ENCODE data around the gene SLC44A1.
A peak's percentile ranks its signal among the peaks of the same experiment; 100 is the strongest.

The SLC44A1 gene

GRCh38 chr9:105341434-105342146 lies 97.1 kb downstream of the SLC44A1 start:
- peak; percentile 24 for DNase-seq

GRCh38 chr9:105342147-105342505 lies 97.7 kb downstream of the SLC44A1 start:
- no peak for DNase-seq

- DNase-seq, result no peak
Measured at GRCh38 chr9:105344283-105344682, 99.8 kb downstream of the SLC44A1 start.

GRCh38 chr9:105345626-105346025 lies 101.2 kb downstream of the SLC44A1 start:
- DNase-seq, result no peak

GRCh38 chr9:105346273-105346672 lies 101.8 kb downstream of the SLC44A1 start:
- DNase-seq, result no peak

- DNase-seq, result no peak
Measured at GRCh38 chr9:105354448-105354847, 110.0 kb downstream of the SLC44A1 start.

- no peak for DNase-seq
Measured at GRCh38 chr9:105355781-105356180, 111.3 kb downstream of the SLC44A1 start.

GRCh38 chr9:105357937-105358336 lies 113.5 kb downstream of the SLC44A1 start:
- no peak for DNase-seq

- no peak for DNase-seq
Measured at GRCh38 chr9:105359892-105360291, 115.4 kb downstream of the SLC44A1 start.

GRCh38 chr9:105360344-105360743 lies 115.9 kb downstream of the SLC44A1 start:
- no peak for DNase-seq

GRCh38 chr9:105361873-105362272 lies 117.4 kb downstream of the SLC44A1 start:
- no peak for DNase-seq

GRCh38 chr9:105362470-105362869 lies 118.0 kb downstream of the SLC44A1 start:
- DNase-seq, result no peak

- no peak for DNase-seq
Measured at GRCh38 chr9:105363837-105364236, 119.4 kb downstream of the SLC44A1 start.

GRCh38 chr9:105369911-105370310 lies 125.5 kb downstream of the SLC44A1 start:
- DNase-seq, result no peak

GRCh38 chr9:105373723-105374122 lies 129.3 kb downstream of the SLC44A1 start:
- no peak for DNase-seq

- no peak for DNase-seq
Measured at GRCh38 chr9:105375323-105375722, 130.9 kb downstream of the SLC44A1 start.

GRCh38 chr9:105376893-105377292 lies 132.4 kb downstream of the SLC44A1 start:
- DNase-seq, result no peak

- peak; percentile 64 for DNase-seq
Measured at GRCh38 chr9:105385381-105385985, 141.0 kb downstream of the SLC44A1 start.

GRCh38 chr9:105389796-105390195 lies 145.3 kb downstream of the SLC44A1 start:
- DNase-seq, result no peak

GRCh38 chr9:105390871-105391270 lies 146.4 kb downstream of the SLC44A1 start:
- DNase-seq, result no peak

- DNase-seq, result no peak
Measured at GRCh38 chr9:105391288-105391687, 146.8 kb downstream of the SLC44A1 start.

- DNase-seq, result no peak
Measured at GRCh38 chr9:105392531-105392930, 148.1 kb downstream of the SLC44A1 start.

GRCh38 chr9:105393576-105394344 lies 149.3 kb downstream of the SLC44A1 start:
- DNase-seq, result no peak

- DNase-seq, result no peak
Measured at GRCh38 chr9:105396441-105396840, 152.0 kb downstream of the SLC44A1 start.
